SK-N-MC (cell line): ENCODE results near the gene TMEM63C.

Source experiments
- DNase-seq: peaks from one replicate; pipeline ENCODE4 v3.0.0-alpha.2; 2011; ENCODE audit warnings: low read depth, low spot score
- H3K27ac ChIP-seq: fragments of 200-600 bp; sonication (generic); 2 replicates; pipeline ENCODE4 v1.5.1; 2016; ENCODE audit warnings: mixed run types
- H3K36me3 ChIP-seq: fragments of 200-600 bp; sonication (generic); 2 replicates; pipeline ENCODE4 v1.6.1; 2017; ENCODE audit warnings: antibody characterized with exemption, low read length, mixed read lengths; ENCODE audit not compliant: insufficient read depth
- H3K4me3 ChIP-seq: fragments of 200-600 bp; sonication (generic); 2 replicates; pipeline ENCODE4 v1.5.1; 2016
- H3K9ac ChIP-seq: fragments of 200-600 bp; sonication (generic); 2 replicates; pipeline ENCODE4 v1.8.0; 2017; ENCODE audit warnings: mixed run types, mixed read lengths; ENCODE audit not compliant: insufficient read length
- H3K9me3 ChIP-seq: fragments of 200-600 bp; sonication (generic); 2 replicates; pipeline ENCODE4 v1.6.1; 2017; ENCODE audit warnings: low read depth, mild to moderate bottlenecking, antibody characterized with exemption, low read length, moderate library complexity, mixed read lengths
- EZH2 ChIP-seq: fragments of 200-600 bp; sonication (generic); IDR thresholded peaks from one replicate; pipeline ENCODE4 v1.6.1; 2017; ENCODE audit warnings: antibody characterized with exemption
- FOXP2 ChIP-seq: optimal IDR thresholded peaks from 2 replicates; pipeline ENCODE3; 2011; ENCODE audit warnings: mild to moderate bottlenecking, moderate library complexity; ENCODE audit not compliant: insufficient read depth; ENCODE audit errors: extremely low read length, control extremely low read depth
- POLR2AphosphoS5 ChIP-seq: IDR thresholded peaks from 2 replicates; pipeline ENCODE4 v1.6.1; 2012; ENCODE audit warnings: mild to moderate bottlenecking, low read depth, low read length, borderline replicate concordance

Gene TMEM63C

DNA sequence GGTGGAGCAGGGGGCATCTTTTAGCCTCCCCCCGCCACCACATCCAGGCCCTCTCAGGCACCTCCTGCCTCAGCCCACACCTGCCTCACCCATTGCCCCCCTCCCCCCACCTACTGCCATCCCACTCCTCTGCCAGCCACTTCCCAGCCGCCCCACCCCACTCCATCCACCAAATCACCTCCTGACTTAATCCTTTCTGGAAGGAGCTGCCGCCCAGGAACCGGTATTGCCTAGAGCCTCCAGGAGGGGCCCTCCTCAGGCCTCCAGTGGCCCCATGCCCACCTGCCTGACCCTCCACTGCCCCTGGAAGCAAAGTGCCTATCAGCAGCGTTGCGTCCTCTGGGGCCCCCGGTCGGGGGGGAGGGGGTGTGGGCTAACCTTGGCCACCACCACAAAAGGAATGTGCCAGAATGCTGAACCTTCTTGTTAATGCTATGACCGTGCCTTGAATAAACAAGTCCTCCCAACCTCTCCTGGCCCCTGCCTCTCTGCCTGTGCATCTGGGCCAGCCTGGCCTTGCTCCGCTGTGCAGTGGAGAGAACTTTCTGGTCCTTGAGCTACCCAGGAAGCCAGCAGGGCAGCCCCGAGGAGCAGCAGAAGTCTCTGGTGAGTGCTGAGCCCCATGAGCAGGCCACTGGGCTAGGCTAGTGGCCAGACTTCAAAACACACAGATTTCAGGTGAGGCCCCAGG lies 77.6 kb downstream of the TMEM63C start:
- H3K9ac ChIP-seq, result no peak overlapping the region
- no peak overlapping the region for H3K4me3 ChIP-seq
- DNase-seq, result no peak
- H3K36me3 ChIP-seq, result no peaks in the 10 kb centered on the region
- no peaks in the 10 kb centered on the region for H3K9me3 ChIP-seq
- TF ChIP-seq POLR2AphosphoS5, result no peak
- no peak for TF ChIP-seq EZH2
- TF ChIP-seq FOXP2, result no peak
- H3K27ac ChIP-seq, result no peak overlapping the region

GRCh38 chr14:77260199-77260598 lies 78.6 kb downstream of the TMEM63C start:
- Histone ChIP-seq H3K36me3 (no peaks in the 10 kb centered on the region), H3K27ac (no peak overlapping the region)
- no peak for DNase-seq

DNA sequence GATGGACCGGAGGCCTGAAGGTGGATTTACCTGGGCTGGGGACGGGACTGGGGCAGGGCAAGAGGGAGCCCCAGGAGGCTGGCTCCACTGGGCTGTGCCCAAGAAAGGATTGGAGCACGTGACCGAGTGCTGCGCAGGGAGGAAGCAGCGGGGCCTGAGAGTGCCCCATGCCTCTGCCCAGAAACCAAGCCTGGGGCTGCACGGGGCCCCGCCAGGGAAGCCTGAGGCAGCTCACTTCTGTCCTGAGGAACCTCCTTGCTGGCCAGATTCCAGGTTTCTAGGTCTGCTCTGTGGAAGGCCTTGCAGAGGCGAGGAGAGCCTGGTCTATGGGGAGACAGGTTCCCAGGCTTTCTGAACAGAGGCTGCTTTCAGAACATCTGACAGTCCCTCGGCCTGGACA lies 79.0 kb downstream of the TMEM63C start:
- DNase-seq, result no peak
- no peak for TF ChIP-seq POLR2AphosphoS5
- TF ChIP-seq EZH2, result no peak
- no peak for TF ChIP-seq FOXP2
- H3K4me3 ChIP-seq, result no peak overlapping the region
- no peaks in the 10 kb centered on the region for H3K36me3 ChIP-seq
- H3K9ac ChIP-seq, result no peak overlapping the region
- no peak overlapping the region for H3K27ac ChIP-seq
- H3K9me3 ChIP-seq, result no peaks in the 10 kb centered on the region

More at GRCh38 chr14:77260199-77260598, 78.6 kb downstream of the TMEM63C start:
- TF ChIP-seq POLR2AphosphoS5 (no peak), EZH2 (no peak), FOXP2 (no peak)
- Histone ChIP-seq H3K9me3 (no peaks in the 10 kb centered on the region), H3K9ac (no peak overlapping the region), H3K4me3 (no peak overlapping the region)

GRCh38 chr14:77264466-77265186 lies 83.0 kb downstream of the TMEM63C start:
- Histone ChIP-seq H3K9ac (no peak overlapping the region), H3K36me3 (no peaks in the 10 kb centered on the region), H3K9me3 (no peaks in the 10 kb centered on the region), H3K4me3 (no peak overlapping the region), H3K27ac (no peak overlapping the region)
- no peak for DNase-seq
- TF ChIP-seq EZH2 (no peak), FOXP2 (no peak), POLR2AphosphoS5 (no peak)

GRCh38 chr14:77265187-77265515 lies 83.6 kb downstream of the TMEM63C start:
- no peak overlapping the region for H3K9ac ChIP-seq
- no peak overlapping the region for H3K4me3 ChIP-seq
- TF ChIP-seq POLR2AphosphoS5 (no peak), FOXP2 (no peak), EZH2 (no peak)
- no peaks in the 10 kb centered on the region for H3K9me3 ChIP-seq
- no peaks in the 10 kb centered on the region for H3K36me3 ChIP-seq
- DNase-seq, result no peak
- no peak overlapping the region for H3K27ac ChIP-seq

- no peaks in the 10 kb centered on the region for H3K9me3 ChIP-seq
- no peak overlapping the region for H3K4me3 ChIP-seq
- TF ChIP-seq EZH2 (no peak), FOXP2 (no peak), POLR2AphosphoS5 (no peak)
- no peak overlapping the region for H3K27ac ChIP-seq
- H3K36me3 ChIP-seq, result no peaks in the 10 kb centered on the region
- no peak overlapping the region for H3K9ac ChIP-seq
- no peak for DNase-seq
Measured at GRCh38 chr14:77265561-77266335, 84.2 kb downstream of the TMEM63C start.

DNA sequence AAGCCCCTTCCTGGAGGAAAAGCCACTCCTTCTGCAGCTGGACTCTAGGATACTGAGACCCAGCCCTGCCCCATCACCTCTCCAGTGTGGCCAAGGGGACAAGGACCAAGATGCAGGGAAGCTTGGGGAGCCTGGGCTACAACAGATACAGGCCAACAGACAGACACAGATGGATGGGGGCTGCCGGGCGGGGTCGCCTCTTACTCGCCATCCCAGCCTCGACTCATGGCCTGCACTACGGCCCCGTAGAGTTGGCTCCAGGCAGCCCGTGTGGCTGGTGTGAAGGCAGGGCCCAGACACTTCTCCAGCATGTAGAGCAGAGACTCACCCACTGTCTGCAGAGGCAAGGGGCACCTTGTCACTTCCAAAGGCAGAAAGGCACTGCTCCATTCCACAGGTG lies 84.7 kb downstream of the TMEM63C start:
- no peaks in the 10 kb centered on the region for H3K36me3 ChIP-seq
- H3K9me3 ChIP-seq, result no peaks in the 10 kb centered on the region
- H3K27ac ChIP-seq, result no peak overlapping the region
- no peak for DNase-seq
- no peak overlapping the region for H3K4me3 ChIP-seq
- no peak overlapping the region for H3K9ac ChIP-seq
- no peak for TF ChIP-seq EZH2

GRCh38 chr14:77267937-77268699 lies 86.5 kb downstream of the TMEM63C start:
- Histone ChIP-seq H3K9me3 (no peaks in the 10 kb centered on the region), H3K9ac (no peak overlapping the region), H3K36me3 (no peaks in the 10 kb centered on the region), H3K27ac (no peak overlapping the region), H3K4me3 (no peak overlapping the region)
- DNase-seq, result no peak
- no peak for TF ChIP-seq EZH2
- TF ChIP-seq FOXP2, result no peak
- no peak for TF ChIP-seq POLR2AphosphoS5
